Naive thymus-derived CD4-positive, alpha-beta T cell (primary cell): ENCODE measurements around the gene BRPF1. TPM values are rescaled to one million over a fixed set of nuclear protein-coding genes. Genes with fewer than 3 reads are reported as not detected.
A peak's percentile ranks its signal among the peaks of the same experiment; 100 is the strongest.

ENCODE experiments used
- ATAC-seq: fragments of 150-1000 bp; cut with Tn5 transposase; 2 replicates; pipeline ENCODE4 v1.10.0; 2021; ENCODE audit warnings: mild to moderate bottlenecking, moderate library complexity
- CTCF ChIA-PET: fragments of 350-600 bp; sonication (Branson Sonifier 250); formaldehyde crosslinking; loops from one replicate; lab custom pipeline; 2021; ENCODE audit warnings: antibody characterized with exemption; lab: Charles Lee
- POLR2A ChIA-PET: fragments of 350-600 bp; sonication (Branson Sonifier 250); formaldehyde crosslinking; loops from one replicate; lab custom pipeline; 2021; ENCODE audit warnings: antibody characterized with exemption, inconsistent platforms; lab: Charles Lee
- DNase-seq, 9 donors: peaks; one replicate each; pipeline versions ENCODE4 v3.0.0 to v3.0.0-alpha.2; 2020 to 2022; ENCODE audit warnings: mixed read lengths in 1 of 9
- H3K27ac ChIP-seq: one replicate; pipeline ENCODE4 v1.7.0; 2013; ENCODE audit warnings: mild to moderate bottlenecking, low read depth, low read length, moderate library complexity
- H3K27me3 ChIP-seq, 2 donors: one replicate each; pipeline ENCODE4 v1.7.0; 2013; ENCODE audit warnings: low read length in 2 of 2, mild to moderate bottlenecking in 2 of 2, moderate library complexity in 2 of 2; ENCODE audit not compliant: control insufficient read depth in 2 of 2, insufficient read depth in 2 of 2
- H3K36me3 ChIP-seq, 3 experiments: 1 replicate in 2 of 3; 2 replicates in 1 of 3; pipeline ENCODE4 v1.7.0; 2013; ENCODE audit warnings: low read length in 3 of 3, mild to moderate bottlenecking in 3 of 3, moderate library complexity in 1 of 3; ENCODE audit not compliant: insufficient read depth in 3 of 3, control insufficient read depth in 2 of 3
- H3K4me1 ChIP-seq, 2 donors: one replicate each; pipeline ENCODE4 v1.7.0; 2013; ENCODE audit warnings: low read length in 2 of 2, mild to moderate bottlenecking in 2 of 2, moderate library complexity in 1 of 2; ENCODE audit not compliant: control insufficient read depth in 2 of 2, insufficient read depth in 2 of 2
- H3K4me3 ChIP-seq: 2 replicates; pipeline ENCODE4 v1.7.0; 2013; ENCODE audit warnings: mild to moderate bottlenecking, low read length
- H3K9me3 ChIP-seq, 3 experiments: 1 replicate in 2 of 3; 2 replicates in 1 of 3; pipeline ENCODE4 v1.7.0; 2013; ENCODE audit warnings: low read length in 3 of 3; ENCODE audit not compliant: control insufficient read depth in 2 of 3
- H3K27ac Mint-ChIP-seq, 9 donors: one replicate each; pipeline ENCODE4 v1.8.0; 2020 to 2022; ENCODE audit warnings: mixed read lengths in 9 of 9, mild to moderate bottlenecking in 8 of 9, moderate library complexity in 5 of 9, inconsistent platforms in 2 of 9
- H3K27me3 Mint-ChIP-seq, 5 donors: one replicate each; pipeline ENCODE4 v1.8.0; 2021 to 2022; ENCODE audit warnings: mixed read lengths in 5 of 5, mild to moderate bottlenecking in 1 of 5
- H3K36me3 Mint-ChIP-seq, 5 donors: one replicate each; pipeline ENCODE4 v1.8.0; 2020 to 2022; ENCODE audit warnings: mixed read lengths in 5 of 5, mild to moderate bottlenecking in 3 of 5, inconsistent platforms in 1 of 5
- H3K4me1 Mint-ChIP-seq, 7 donors: one replicate each; pipeline ENCODE4 v1.8.0; 2020 to 2022; ENCODE audit warnings: mixed read lengths in 7 of 7, mild to moderate bottlenecking in 3 of 7, inconsistent platforms in 1 of 7
- H3K4me3 Mint-ChIP-seq, 10 donors: one replicate each; pipeline ENCODE4 v1.8.0; 2020 to 2022; ENCODE audit warnings: mild to moderate bottlenecking in 10 of 10, mixed read lengths in 10 of 10, moderate library complexity in 6 of 10, inconsistent platforms in 2 of 10
- H3K9me3 Mint-ChIP-seq, 11 donors: one replicate each; pipeline ENCODE4 v1.8.0; 2020 to 2022; ENCODE audit warnings: mixed read lengths in 11 of 11, mild to moderate bottlenecking in 4 of 11, inconsistent platforms in 1 of 11, moderate library complexity in 1 of 11
- intact Hi-C, 2 donors: fragments of 100-400 bp; cut with micrococcal nuclease; formaldehyde crosslinking; loops; one replicate each; pipeline ENCODE4 v1.15.1; 2023
- polyA plus RNA-seq, 2 donors: library from polyadenylated mRNA; unstranded; fragments of 300-500 nt; fragmentation: Illumina TruSeq; gene quantifications; one replicate each; pipeline ENCODE4 v1.2.3, GENCODE V29; 2021
- total RNA-seq, 6 experiments: library from RNA in 5 of 6; stranded (reverse) in 5 of 6; gene quantifications; 1 replicate in 5 of 6; 2 replicates in 1 of 6; pipeline ENCODE4 v1.2.3 and lab custom pipeline; 2021 to 2026

The BRPF1 gene
- total and polyA plus RNA-seq, 7 experiments from 2014 or later = 9.2 to 42.4 (median 33.1) TPM

DNA sequence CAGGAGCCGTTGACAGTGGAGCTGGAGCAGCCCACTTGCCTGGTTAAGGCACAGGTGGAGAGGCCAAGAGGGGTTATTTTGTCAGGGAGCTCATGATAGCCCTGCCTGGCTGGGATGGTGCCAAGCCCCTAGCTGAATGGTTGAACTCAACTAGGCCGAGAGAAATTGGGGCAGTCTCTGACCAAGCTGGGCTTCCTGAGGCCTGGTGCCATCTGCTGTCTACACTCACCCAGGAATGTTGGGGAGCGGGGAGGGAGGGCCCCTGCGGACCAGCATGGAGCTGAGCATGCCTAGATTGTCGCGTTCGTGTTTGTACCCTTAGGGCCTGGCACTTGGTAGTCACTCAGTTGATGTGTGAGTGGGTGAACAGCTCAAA lies 1.2 kb downstream of the BRPF1 start:
- Mint-ChIP-seq H3K4me3 (peak overlapping the region; percentile 84 to 98 (median 92)), H3K27me3 (no peaks in the 10 kb centered on the region), H3K4me1 (peaks cover 41 to 70% (median 67%) of the 10 kb centered on the region in 7 donors), H3K9me3 (peaks cover 0 to 2% (median 0%) of the 10 kb centered on the region in 11 donors), H3K36me3 (peaks cover 4 to 17% (median 7%) of the 10 kb centered on the region in 5 donors), H3K27ac (peak overlapping the region; percentile 77 to 94 (median 90))
- ChIA-PET CTCF (interaction anchor here (0.8 to 1.3 kb wide), 3 partner anchors 10 to 49 kb away, joined by 3 to 5 read pairs (median 3); no protein-coding TSS in a partner anchor), POLR2A (interaction anchor here (0.7 to 4.1 kb wide), 15 partner anchors 10 to 370 kb away, joined by 3 to 33 read pairs (median 5); partner anchors contain the start of genes ARPC4, CRELD1, MTMR14 and OGG1)
- intact Hi-C loops = loop anchor here (5.0 kb wide), 3 partner anchors 215 to 770 kb away; partner anchors contain the start of genes EMC3 (in 1 of the 2) and RAD18 (in 1 of the 2)
- H3K27ac ChIP-seq = peak overlapping the region; percentile 88
- no peaks in the 10 kb centered on the region for H3K27me3 ChIP-seq
- ATAC-seq = no peak
- no peaks in the 10 kb centered on the region for H3K9me3 ChIP-seq
- peaks cover 13 to 20% of the 10 kb centered on the region in 2 donors for H3K4me1 ChIP-seq
- peak overlapping the region; percentile 85 for H3K4me3 ChIP-seq
- peaks cover 0 to 46% (median 4%) of the 10 kb centered on the region in 3 experiments for H3K36me3 ChIP-seq
- DNase-seq = no peak

GRCh38 chr3:9736831-9737230 lies 5.3 kb downstream of the BRPF1 start:
- H3K27me3 ChIP-seq = no peaks in the 10 kb centered on the region
- POLR2A ChIA-PET = interaction anchor here (1.3 kb wide), 1 partner anchor 18 kb away, joined by 4 read pairs; no protein-coding TSS in a partner anchor
- no peaks in the 10 kb centered on the region for H3K9me3 ChIP-seq
- peaks cover 31 to 67% (median 53%) of the 10 kb centered on the region in 7 donors for H3K4me1 Mint-ChIP-seq
- H3K36me3 ChIP-seq = peaks cover 8 to 82% (median 41%) of the 10 kb centered on the region in 3 experiments
- no peak overlapping the region for H3K4me3 ChIP-seq
- H3K9me3 Mint-ChIP-seq = no peaks in the 10 kb centered on the region
- peaks cover 3 to 14% of the 10 kb centered on the region in 2 donors for H3K4me1 ChIP-seq
- ATAC-seq (no peak), DNase-seq (no peak)
- H3K36me3 Mint-ChIP-seq = peaks cover 15 to 30% (median 28%) of the 10 kb centered on the region in 5 donors
- CTCF ChIA-PET = no interaction called here
- peak overlapping the region in 7 of 9 donors; percentile 13 to 84 (median 57) for H3K27ac Mint-ChIP-seq
- no peak overlapping the region for H3K27ac ChIP-seq
- intact Hi-C loops = no loop called here
- no peaks in the 10 kb centered on the region for H3K27me3 Mint-ChIP-seq
- no peak overlapping the region for H3K4me3 Mint-ChIP-seq

- H3K9me3 Mint-ChIP-seq = no peaks in the 10 kb centered on the region
- H3K27ac Mint-ChIP-seq = no peak overlapping the region
- Histone ChIP-seq H3K9me3 (no peaks in the 10 kb centered on the region), H3K4me1 (peaks cover 0 to 3% of the 10 kb centered on the region in 2 donors), H3K4me3 (no peak overlapping the region), H3K36me3 (peaks cover 19 to 99% (median 50%) of the 10 kb centered on the region in 3 experiments), H3K27me3 (no peaks in the 10 kb centered on the region), H3K27ac (no peak overlapping the region)
- DNase-seq (no peak), ATAC-seq (no peak)
- H3K27me3 Mint-ChIP-seq = no peaks in the 10 kb centered on the region
- peaks cover 12 to 48% (median 33%) of the 10 kb centered on the region in 7 donors for H3K4me1 Mint-ChIP-seq
- ChIA-PET CTCF (no interaction called here), POLR2A (no interaction called here)
- H3K36me3 Mint-ChIP-seq = peaks cover 15 to 42% (median 30%) of the 10 kb centered on the region in 5 donors
- H3K4me3 Mint-ChIP-seq = no peak overlapping the region
- intact Hi-C loops = no loop called here
Measured at GRCh38 chr3:9739181-9739580, 7.6 kb downstream of the BRPF1 start.

DNA sequence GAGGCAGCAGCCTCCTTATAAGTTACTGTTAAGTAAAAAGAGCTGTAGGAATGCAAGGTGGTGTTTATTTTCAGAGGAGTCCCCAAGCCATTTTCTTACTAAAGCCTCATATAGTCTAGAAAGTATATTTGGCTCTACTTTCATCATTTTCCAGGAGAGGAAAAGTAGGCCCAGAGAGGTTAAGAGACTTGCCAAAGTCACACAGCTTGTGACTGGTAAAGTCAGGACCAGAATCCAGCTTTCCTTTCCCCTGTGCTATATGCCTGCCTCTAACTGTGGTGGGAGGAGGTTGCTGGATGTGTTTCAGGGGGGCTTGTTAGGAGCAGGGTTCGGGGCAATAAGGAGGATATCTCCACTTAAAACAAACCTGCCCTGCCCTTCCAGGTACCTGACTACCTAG lies 11.0 kb downstream of the BRPF1 start:
- Histone ChIP-seq H3K27ac (no peak overlapping the region), H3K36me3 (peaks cover 39 to 100% (median 68%) of the 10 kb centered on the region in 3 experiments), H3K9me3 (no peaks in the 10 kb centered on the region), H3K27me3 (no peaks in the 10 kb centered on the region), H3K4me1 (no peaks in the 10 kb centered on the region), H3K4me3 (no peak overlapping the region)
- H3K4me3 Mint-ChIP-seq = no peak overlapping the region
- H3K27ac Mint-ChIP-seq = peak overlapping the region in 1 of 9 donors; percentile 26
- peaks cover 11 to 54% (median 31%) of the 10 kb centered on the region in 5 donors for H3K36me3 Mint-ChIP-seq
- ATAC-seq (no peak), DNase-seq (no peak)
- ChIA-PET POLR2A (interaction anchor here (1.0 to 3.6 kb wide), 3 partner anchors 10 to 15 kb away, joined by 3 to 19 read pairs (median 4); partner anchors contain the start of gene BRPF1), CTCF (interaction anchor here (0.6 to 1.7 kb wide), 2 partner anchors 10 to 313 kb away, joined by 3 to 5 read pairs; no protein-coding TSS in a partner anchor)
- H3K27me3 Mint-ChIP-seq = no peaks in the 10 kb centered on the region
- H3K9me3 Mint-ChIP-seq = no peaks in the 10 kb centered on the region
- intact Hi-C loops = no loop called here
- peaks cover 3 to 18% (median 8%) of the 10 kb centered on the region in 7 donors for H3K4me1 Mint-ChIP-seq

GRCh38 chr3:9743548-9743947 lies 12.0 kb downstream of the BRPF1 start:
- no peaks in the 10 kb centered on the region for H3K27me3 Mint-ChIP-seq
- peaks cover 4 to 12% (median 8%) of the 10 kb centered on the region in 7 donors for H3K4me1 Mint-ChIP-seq
- Histone ChIP-seq H3K4me3 (no peak overlapping the region), H3K9me3 (no peaks in the 10 kb centered on the region), H3K27me3 (no peaks in the 10 kb centered on the region), H3K27ac (no peak overlapping the region), H3K36me3 (peaks cover 39 to 91% (median 59%) of the 10 kb centered on the region in 3 experiments), H3K4me1 (no peaks in the 10 kb centered on the region)
- no peak overlapping the region for H3K27ac Mint-ChIP-seq
- H3K9me3 Mint-ChIP-seq = no peaks in the 10 kb centered on the region
- DNase-seq (no peak), ATAC-seq (no peak)
- CTCF ChIA-PET = interaction anchor here (1.7 kb wide), 1 partner anchor 11 kb away, joined by 5 read pairs; no protein-coding TSS in a partner anchor
- POLR2A ChIA-PET = interaction anchor here (0.8 to 3.6 kb wide), 2 partner anchors 11 to 49 kb away, joined by 3 to 19 read pairs; partner anchors contain the start of genes BRPF1 and TADA3
- H3K4me3 Mint-ChIP-seq = no peak overlapping the region
- intact Hi-C loops = no loop called here
- H3K36me3 Mint-ChIP-seq = peaks cover 11 to 53% (median 27%) of the 10 kb centered on the region in 5 donors

DNA sequence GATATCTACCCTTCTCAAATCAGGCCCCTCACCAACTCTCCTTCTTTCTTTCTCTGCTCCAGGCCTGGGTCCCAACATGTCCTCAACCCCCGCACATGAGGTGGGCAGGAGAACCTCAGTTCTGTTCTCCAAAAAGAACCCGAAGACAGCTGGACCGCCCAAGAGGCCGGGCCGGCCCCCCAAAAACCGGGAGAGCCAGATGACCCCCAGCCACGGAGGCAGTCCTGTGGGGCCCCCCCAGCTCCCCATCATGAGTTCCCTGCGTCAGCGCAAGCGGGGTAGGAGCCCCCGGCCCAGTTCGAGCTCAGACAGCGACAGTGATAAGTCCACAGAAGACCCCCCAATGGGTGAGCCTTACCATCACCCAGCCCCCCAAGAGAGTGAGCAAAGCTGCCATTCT lies 12.6 kb downstream of the BRPF1 start:
- H3K4me1 Mint-ChIP-seq = peaks cover 4 to 11% (median 9%) of the 10 kb centered on the region in 7 donors
- CTCF ChIA-PET = interaction anchor here (0.7 kb wide), 1 partner anchor 14 kb away, joined by 3 read pairs; no protein-coding TSS in a partner anchor
- ATAC-seq (no peak), DNase-seq (no peak)
- Histone ChIP-seq H3K4me1 (peaks cover 1 to 2% of the 10 kb centered on the region in 2 donors), H3K9me3 (no peaks in the 10 kb centered on the region), H3K27ac (no peak overlapping the region), H3K27me3 (no peaks in the 10 kb centered on the region), H3K4me3 (no peak overlapping the region), H3K36me3 (peaks cover 39 to 84% (median 53%) of the 10 kb centered on the region in 3 experiments)
- H3K27me3 Mint-ChIP-seq = no peaks in the 10 kb centered on the region
- H3K4me3 Mint-ChIP-seq = no peak overlapping the region
- no peaks in the 10 kb centered on the region for H3K9me3 Mint-ChIP-seq
- H3K36me3 Mint-ChIP-seq = peaks cover 7 to 47% (median 22%) of the 10 kb centered on the region in 5 donors
- POLR2A ChIA-PET = interaction anchor here (0.8 to 3.6 kb wide), 2 partner anchors 12 to 48 kb away, joined by 3 to 19 read pairs; partner anchors contain the start of genes BRPF1 and TADA3
- intact Hi-C loops = no loop called here
- H3K27ac Mint-ChIP-seq = no peak overlapping the region
